GM18868 (cell line): ENCODE data around the gene EXOC3L2.

Experiments used
- ATAC-seq: cut with Tn5 transposase; IDR thresholded peaks from one replicate; pipeline ENCODE4 v1.9.1; 2021; ENCODE audit warnings: mild to moderate bottlenecking, moderate library complexity; ENCODE audit not compliant: unreplicated experiment

EXOC3L2 gene

GRCh38 chr19:45184115-45184514 is 61.1 kb downstream of the EXOC3L2 start:
- ATAC-seq, result no peak

GRCh38 chr19:45182758-45183157 is 62.4 kb downstream of the EXOC3L2 start:
- no peak for ATAC-seq

- no peak for ATAC-seq
Observed at GRCh38 chr19:45180936-45181335, 64.3 kb downstream of the EXOC3L2 start.

- no peak for ATAC-seq
Observed at GRCh38 chr19:45179892-45180370, 65.3 kb downstream of the EXOC3L2 start.

GRCh38 chr19:45179072-45179891 is 65.9 kb downstream of the EXOC3L2 start:
- ATAC-seq, result no peak

GRCh38 chr19:45178262-45179071 is 66.7 kb downstream of the EXOC3L2 start, which contains the start of gene BLOC1S3:
Gene BLOC1S3 (plus strand): TSS chr19:45178784. CDS start chr19:45179297, 513 bp downstream.
- peak; percentile 80 for ATAC-seq

GRCh38 chr19:45177817-45178261 is 67.4 kb downstream of the EXOC3L2 start, which contains the start of gene TRAPPC6A:
Gene TRAPPC6A (minus strand): TSS chr19:45178237. CDS start chr19:45178218, 19 bp downstream.
- ATAC-seq, result no peak

GRCh38 chr19:45175515-45176345 is 69.5 kb downstream of the EXOC3L2 start:
- no peak for ATAC-seq

- ATAC-seq, result no peak
Observed at GRCh38 chr19:45173816-45174215, 71.4 kb downstream of the EXOC3L2 start.

GRCh38 chr19:45172611-45173208 is 72.5 kb downstream of the EXOC3L2 start:
- ATAC-seq, result no peak

GRCh38 chr19:45172173-45172572 is 73.0 kb downstream of the EXOC3L2 start:
- no peak for ATAC-seq

- no peak for ATAC-seq
Observed at GRCh38 chr19:45171211-45171623, 74.0 kb downstream of the EXOC3L2 start.

- no peak for ATAC-seq
Observed at GRCh38 chr19:45170146-45171106, 74.8 kb downstream of the EXOC3L2 start.

GRCh38 chr19:45169602-45170001 is 75.6 kb downstream of the EXOC3L2 start:
- ATAC-seq, result no peak

GRCh38 chr19:45168767-45169351 is 76.3 kb downstream of the EXOC3L2 start:
- ATAC-seq, result no peak

GRCh38 chr19:45166723-45167252 is 78.4 kb downstream of the EXOC3L2 start:
- ATAC-seq, result no peak

GRCh38 chr19:45164577-45165335 is 80.5 kb downstream of the EXOC3L2 start:
- peak; percentile 85 for ATAC-seq
